B cell (primary cell): ENCODE data around the gene HMX2. TPM values are rescaled to one million over a fixed set of nuclear protein-coding genes. Genes with fewer than 3 reads are reported as not detected.

ENCODE experiments used
- ATAC-seq: fragments of 200-7000 bp; cut with Tn5 transposase; one replicate; pipeline ENCODE4 v1.10.0; 2021; ENCODE audit warnings: low read depth, mild to moderate bottlenecking, moderate number of reproducible peaks, moderate library complexity
- CTCF ChIA-PET: fragments of 350-600 bp; sonication (Branson Sonifier 250); formaldehyde crosslinking; loops from one replicate; lab custom pipeline; 2021; ENCODE audit warnings: antibody characterized with exemption, inconsistent platforms; lab: Charles Lee
- POLR2A ChIA-PET: fragments of 350-600 bp; sonication (Branson Sonifier 250); formaldehyde crosslinking; loops from one replicate; lab custom pipeline; 2021; ENCODE audit warnings: antibody characterized with exemption; lab: Charles Lee
- DNase-seq: peaks from one replicate; pipeline ENCODE4 v3.0.0; 2013
- H2AFZ ChIP-seq: 2 replicates; pipeline ENCODE4 v1.6.1; 2012; ENCODE audit warnings: mild to moderate bottlenecking, low read depth, low read length; ENCODE audit not compliant: insufficient read depth, poor library complexity, severe bottlenecking
- H3K27ac ChIP-seq, 2 donors: 1 replicate in 1 of 2; 2 replicates in 1 of 2; pipeline ENCODE4 v1.5.1; 2012 to 2013; ENCODE audit warnings: low read length in 2 of 2, mild to moderate bottlenecking in 2 of 2, moderate library complexity in 1 of 2
- H3K27me3 ChIP-seq, 4 experiments: fragments of 200-600 bp in 1 of 4; sonication (generic) in 1 of 4; replicated peaks in 1 of 4; 1 replicate in 2 of 4; 2 replicates in 2 of 4; pipeline versions ENCODE4 v1.6.1 to v1.7.0; 2013 to 2016; ENCODE audit warnings: low read length in 3 of 4, mild to moderate bottlenecking in 2 of 4, mixed read lengths in 1 of 4, moderate library complexity in 1 of 4; ENCODE audit not compliant: insufficient read depth in 4 of 4, control insufficient read depth in 3 of 4; ENCODE audit errors: control extremely low read depth in 1 of 4
- H3K36me3 ChIP-seq, 2 experiments: replicated peaks in 1 of 2; 1 replicate in 1 of 2; 2 replicates in 1 of 2; pipeline versions ENCODE4 v1.6.1 to v1.7.1; 2013; ENCODE audit warnings: low read length in 1 of 2; ENCODE audit not compliant: insufficient read depth in 2 of 2, control insufficient read depth in 1 of 2; ENCODE audit errors: control extremely low read depth in 1 of 2, extremely low read depth in 1 of 2
- H3K4me1 ChIP-seq, 2 donors: fragments of 200-600 bp in 1 of 2; sonication (generic) in 1 of 2; 1 replicate in 1 of 2; 2 replicates in 1 of 2; pipeline versions ENCODE4 v1.5.1 to v1.6.1; 2013 to 2017; ENCODE audit warnings: low read length in 2 of 2; ENCODE audit not compliant: control insufficient read depth in 2 of 2, insufficient read depth in 2 of 2
- H3K4me2 ChIP-seq: replicated peaks from 2 replicates; pipeline ENCODE3; 2012; ENCODE audit warnings: mild to moderate bottlenecking, low read depth, low read length; ENCODE audit not compliant: poor library complexity, severe bottlenecking
- H3K4me3 ChIP-seq, 5 experiments: fragments of 200-600 bp in 1 of 5; sonication (generic) in 1 of 5; 1 replicate in 3 of 5; 2 replicates in 2 of 5; pipeline versions ENCODE4 v1.5.1 to v1.7.0; 2011 to 2016; ENCODE audit warnings: low read length in 4 of 5, mild to moderate bottlenecking in 4 of 5, low read depth in 2 of 5, control low read depth in 1 of 5, moderate library complexity in 1 of 5; ENCODE audit not compliant: insufficient read depth in 1 of 5; ENCODE audit errors: control extremely low read depth in 1 of 5, extremely low read depth in 1 of 5
- H3K79me2 ChIP-seq: fragments of 200-600 bp; sonication (generic); one replicate; pipeline ENCODE4 v1.6.0; 2016; ENCODE audit warnings: low read length; ENCODE audit not compliant: control insufficient read depth, insufficient read depth
- H3K9ac ChIP-seq: fragments of 200-600 bp; sonication (generic); 2 replicates; pipeline ENCODE4 v1.6.1; 2017; ENCODE audit warnings: mild to moderate bottlenecking, low read length, moderate library complexity
- H3K9me3 ChIP-seq, 3 donors: one replicate each; pipeline versions ENCODE4 v1.6.1 to v1.7.1; 2013; ENCODE audit warnings: low read length in 2 of 3; ENCODE audit not compliant: control insufficient read depth in 2 of 3, insufficient read depth in 1 of 3; ENCODE audit errors: control extremely low read depth in 1 of 3
- H4K20me1 ChIP-seq: 2 replicates; pipeline ENCODE4 v1.6.0; 2012; ENCODE audit warnings: mild to moderate bottlenecking, low read length; ENCODE audit not compliant: insufficient read depth, control insufficient read depth, poor library complexity, severe bottlenecking
- H3K27ac Mint-ChIP-seq: one replicate; pipeline ENCODE4 v1.8.0; 2021; ENCODE audit warnings: mixed read lengths
- H3K27me3 Mint-ChIP-seq: one replicate; pipeline ENCODE4 v1.8.0; 2021; ENCODE audit warnings: mixed read lengths
- H3K4me1 Mint-ChIP-seq: one replicate; pipeline ENCODE4 v1.8.0; 2021; ENCODE audit warnings: mixed read lengths
- H3K4me3 Mint-ChIP-seq: one replicate; pipeline ENCODE4 v1.8.0; 2021; ENCODE audit warnings: mixed read lengths
- H3K9me3 Mint-ChIP-seq: one replicate; pipeline ENCODE4 v1.8.0; 2022; ENCODE audit warnings: mixed read lengths; ENCODE audit not compliant: insufficient read depth
- CTCF ChIP-seq: fragments of 200-600 bp; IDR thresholded peaks from one replicate; pipeline ENCODE4 v1.8.0; 2022; ENCODE audit warnings: antibody characterized with exemption, mild to moderate bottlenecking
- EZH2 ChIP-seq: IDR thresholded peaks from 2 replicates; pipeline ENCODE4 v1.6.1; 2012; ENCODE audit warnings: borderline replicate concordance, low read depth, mild to moderate bottlenecking, moderate library complexity, low read length; ENCODE audit not compliant: insufficient read depth, poor library complexity, severe bottlenecking
- WGBS: methylation state at CpG from one replicate; pipeline ENCODE4 v1.1.5; 2013; ENCODE audit warnings: missing lambda C conversion rate; ENCODE audit not compliant: insufficient coverage; 5-methylcytosine and 5-hydroxymethylcytosine counted together
- intact Hi-C: fragments of 100-400 bp; cut with micrococcal nuclease; formaldehyde crosslinking; loops from one replicate; pipeline ENCODE4 v1.10.0; 2022
- polyA plus RNA-seq: library from polyadenylated mRNA; depleted of rRNA; stranded (reverse); fragments of >200 nt; gene quantifications from 2 replicates; pipeline ENCODE4 v1.2.3, GENCODE V29; 2012
- total RNA-seq, 2 donors: library from RNA; stranded (reverse); fragments of 120-200 nt in 1 of 2; gene quantifications; 1 replicate in 1 of 2; 2 replicates in 1 of 2; pipeline versions ENCODE4 v1.2.3 to v1.2.4, GENCODE V29; 2013 to 2022

The HMX2 gene
- total and polyA plus RNA-seq, 2 donors (not counting 1 experiment from before 2014, with no cell fraction given), result not detected

GRCh38 chr10:123150986-123151736 is 3.2 kb downstream of the HMX2 start:
- Mint-ChIP-seq H3K27ac (peak overlapping the region; percentile 37), H3K27me3 (peaks cover 33% of the 10 kb centered on the region), H3K4me1 (peaks cover 60% of the 10 kb centered on the region), H3K4me3 (peak overlapping the region; percentile 79), H3K9me3 (no peaks in the 10 kb centered on the region)
- ChIA-PET CTCF (interaction anchor here (0.7 to 1.4 kb wide), 5 partner anchors 11 to 407 kb away, joined by 3 to 4 read pairs (median 3); no protein-coding TSS in a partner anchor), POLR2A (no interaction called here)
- Histone ChIP-seq H3K9me3 (peaks cover 3 to 54% (median 6%) of the 10 kb centered on the region in 3 donors), H3K4me2 (peak overlapping the region; percentile 78), H3K36me3 (peaks cover 2 to 6% of the 10 kb centered on the region in 2 experiments), H4K20me1 (peaks cover 24% of the 10 kb centered on the region), H3K9ac (peak overlapping the region; percentile 28), H3K27me3 (peaks cover 0 to 68% (median 52%) of the 10 kb centered on the region in 4 experiments), H3K79me2 (peaks cover 20% of the 10 kb centered on the region), H3K27ac (no peak overlapping the region), H3K4me3 (peak overlapping the region in 4 of 5 experiments; percentile 10 to 44 (median 37)), H3K4me1 (peaks cover 69 to 74% of the 10 kb centered on the region in 2 donors), H2AFZ (peak overlapping the region; percentile 59)
- DNase-seq, result peak; percentile 68
- WGBS, result 2% methylated on average over 56 of the region's 56 CpGs
- TF ChIP-seq CTCF (no peak), EZH2 (peak; percentile 77)
- intact Hi-C loops, result loop anchor here (5.0 to 10.0 kb wide), 3 partner anchors 251 to 1314 kb away; partner anchors contain the start of genes ATE1 and LHPP
- ATAC-seq, result no peak
